HG03571 (cell line): ENCODE measurements around the gene NME7.
A peak's percentile ranks its signal among the peaks of the same experiment; 100 is the strongest.
"Not testable (repeated sequence)": the region's sequence is repeated elsewhere in the genome, so short reads cannot be mapped to it uniquely, and the experiment has no call there.

Experiments
- ATAC-seq: cut with Tn5 transposase; IDR thresholded peaks from one replicate; pipeline ENCODE4 v1.9.1; 2021; ENCODE audit not compliant: unreplicated experiment

NME7 gene

GRCh38 chr1:169130683-169131082 is 236.9 kb downstream of the NME7 start:
- ATAC-seq, result no peak

- no peak for ATAC-seq
Measured at GRCh38 chr1:169129109-169129784, 238.3 kb downstream of the NME7 start.

- no peak for ATAC-seq
Measured at GRCh38 chr1:169128562-169128961, 239.0 kb downstream of the NME7 start.

- no peak for ATAC-seq
Measured at GRCh38 chr1:169127305-169127704, 240.3 kb downstream of the NME7 start.

GRCh38 chr1:169126335-169126734 is 241.3 kb downstream of the NME7 start:
- no peak for ATAC-seq

- not testable (repeated sequence) for ATAC-seq
Measured at GRCh38 chr1:169125597-169125996, 242.0 kb downstream of the NME7 start.

GRCh38 chr1:169124459-169124858 is 243.1 kb downstream of the NME7 start:
- no peak for ATAC-seq

GRCh38 chr1:169122976-169123375 is 244.6 kb downstream of the NME7 start:
- ATAC-seq, result peak; percentile 52

- ATAC-seq, result no peak
Measured at GRCh38 chr1:169121146-169121923, 246.3 kb downstream of the NME7 start.

- ATAC-seq, result no peak
Measured at GRCh38 chr1:169120066-169120465, 247.5 kb downstream of the NME7 start.

GRCh38 chr1:169119405-169119804 is 248.2 kb downstream of the NME7 start:
- ATAC-seq, result no peak

- no peak for ATAC-seq
Measured at GRCh38 chr1:169118227-169118626, 249.4 kb downstream of the NME7 start.

GRCh38 chr1:169117599-169117998 is 250.0 kb downstream of the NME7 start:
- no peak for ATAC-seq

GRCh38 chr1:169117014-169117413 is 250.6 kb downstream of the NME7 start:
- ATAC-seq, result no peak

GRCh38 chr1:169115891-169116585 is 251.6 kb downstream of the NME7 start:
- peak; percentile 81 for ATAC-seq

- no peak for ATAC-seq
Measured at GRCh38 chr1:169113613-169114119, 253.9 kb downstream of the NME7 start.

- no peak for ATAC-seq
Measured at GRCh38 chr1:169112241-169112640, 255.4 kb downstream of the NME7 start.

- no peak for ATAC-seq
Measured at GRCh38 chr1:169111472-169111871, 256.1 kb downstream of the NME7 start.

GRCh38 chr1:169110689-169111447 is 256.7 kb downstream of the NME7 start:
- no peak for ATAC-seq

GRCh38 chr1:169110236-169110635 is 257.4 kb downstream of the NME7 start:
- no peak for ATAC-seq

GRCh38 chr1:169109561-169110134 is 257.9 kb downstream of the NME7 start:
- no peak for ATAC-seq
